HepG2 (cell line): ENCODE measurements around the gene VEGFB. TPM values are rescaled to one million over a fixed set of nuclear protein-coding genes. Genes with fewer than 3 reads are reported as not detected.

ENCODE experiments used
- RBAK ChIP-seq: sonication (generic); formaldehyde crosslinking; IDR thresholded peaks from 2 replicates; pipeline ENCODE4 v1.5.1; 2020; ENCODE audit warnings: mild to moderate bottlenecking, missing genetic modification reagents
- TBX2 ChIP-seq: sonication (generic); formaldehyde crosslinking; IDR thresholded peaks from 2 replicates; pipeline ENCODE4 v1.5.0; 2020; ENCODE audit warnings: missing genetic modification reagents, mild to moderate bottlenecking, borderline replicate concordance
- ZNF24 ChIP-seq: fragments of 450-650 bp; IDR thresholded peaks from 2 replicates; pipeline ENCODE4 v1.6.1; 2017; ENCODE audit warnings: antibody characterized with exemption, mild to moderate bottlenecking
- ZNF34 ChIP-seq: sonication (generic); formaldehyde crosslinking; IDR thresholded peaks from 2 replicates; pipeline ENCODE4 v1.4.0; 2020; ENCODE audit warnings: mild to moderate bottlenecking, missing genetic modification reagents, borderline replicate concordance
- ZNF446 ChIP-seq: sonication (generic); formaldehyde crosslinking; IDR thresholded peaks from 2 replicates; pipeline ENCODE4 v1.5.0; 2020; ENCODE audit warnings: mild to moderate bottlenecking, missing genetic modification reagents
- ZNF768 ChIP-seq: sonication (generic); formaldehyde crosslinking; IDR thresholded peaks from 2 replicates; pipeline ENCODE4 v1.4.0; 2020; ENCODE audit warnings: missing genetic modification reagents
- ZNF773 ChIP-seq: sonication (generic); formaldehyde crosslinking; IDR thresholded peaks from 2 replicates; pipeline ENCODE4 v1.4.0; 2020; ENCODE audit warnings: missing genetic modification reagents, borderline replicate concordance
- ZNF841 ChIP-seq: sonication (generic); formaldehyde crosslinking; IDR thresholded peaks from 2 replicates; pipeline ENCODE4 v1.8.1; 2023; ENCODE audit warnings: missing genetic modification reagents, borderline replicate concordance
- ZNF850 ChIP-seq: sonication (generic); formaldehyde crosslinking; conservative IDR thresholded peaks from 2 replicates; pipeline ENCODE4 v1.9.0; 2021; ENCODE audit warnings: mild to moderate bottlenecking, missing genetic modification reagents
- polyA plus RNA-seq, 8 experiments: library from polyadenylated mRNA; depleted of rRNA in 3 of 8; stranded (reverse) in 7 of 8; unstranded in 1 of 8; fragments of >200 nt; fragmentation: Illumina TruSeq in 4 of 8; extraction: Trizol in 4 of 8; gene quantifications; 2 replicates each; pipeline versions ENCODE4 v1.2.1 to v1.2.3, GENCODE V29; 2011 to 2016; ENCODE audit warnings: low read depth in 4 of 8, missing spikeins in 1 of 8, mixed read lengths in 1 of 8; ENCODE audit not compliant: insufficient read depth in 1 of 8
- total RNA-seq, 5 experiments: library from RNA; depleted of rRNA; stranded (reverse); fragments of >200 nt; fragmentation: Illumina TruSeq; extraction: Trizol; gene quantifications; 2 replicates each; pipeline ENCODE4 v1.2.3, GENCODE V29; 2016; ENCODE audit warnings: low read depth in 1 of 5
- TF ChIP-seq, protein P1 (sequence below): sonication (generic); formaldehyde crosslinking; IDR thresholded peaks from 2 replicates; pipeline ENCODE4 v1.8.1; 2023; ENCODE audit warnings: mild to moderate bottlenecking, inconsistent platforms, moderate library complexity, missing genetic modification reagents, borderline replicate concordance
- TF ChIP-seq, protein P2 (sequence below): sonication (generic); formaldehyde crosslinking; IDR thresholded peaks from 2 replicates; pipeline ENCODE4 v1.4.0; 2020; ENCODE audit warnings: missing genetic modification reagents
- TF ChIP-seq, protein P3 (sequence below): sonication (generic); formaldehyde crosslinking; IDR thresholded peaks from 2 replicates; pipeline ENCODE4 v1.8.0; 2022; ENCODE audit warnings: mild to moderate bottlenecking, missing genetic modification reagents
- TF ChIP-seq, protein P4 (sequence below): sonication (generic); formaldehyde crosslinking; IDR thresholded peaks from 2 replicates; pipeline ENCODE4 v1.9.0; 2021; ENCODE audit warnings: mild to moderate bottlenecking, missing genetic modification reagents
- TF ChIP-seq, protein P5 (sequence below): sonication (generic); formaldehyde crosslinking; IDR thresholded peaks from 2 replicates; pipeline ENCODE4 v1.5.0; 2020; ENCODE audit warnings: missing genetic modification reagents, mild to moderate bottlenecking, borderline replicate concordance
- TF ChIP-seq, protein P6 (sequence below): sonication (generic); formaldehyde crosslinking; IDR thresholded peaks from 2 replicates; pipeline ENCODE4 v1.5.0; 2020; ENCODE audit warnings: missing genetic modification reagents

The VEGFB gene
- total and polyA plus RNA-seq, 2 of the 13 experiments (the other 11 are each of a cell fraction or from before 2014, with no cell fraction given) = 9.0 to 11.3 TPM

DNA sequence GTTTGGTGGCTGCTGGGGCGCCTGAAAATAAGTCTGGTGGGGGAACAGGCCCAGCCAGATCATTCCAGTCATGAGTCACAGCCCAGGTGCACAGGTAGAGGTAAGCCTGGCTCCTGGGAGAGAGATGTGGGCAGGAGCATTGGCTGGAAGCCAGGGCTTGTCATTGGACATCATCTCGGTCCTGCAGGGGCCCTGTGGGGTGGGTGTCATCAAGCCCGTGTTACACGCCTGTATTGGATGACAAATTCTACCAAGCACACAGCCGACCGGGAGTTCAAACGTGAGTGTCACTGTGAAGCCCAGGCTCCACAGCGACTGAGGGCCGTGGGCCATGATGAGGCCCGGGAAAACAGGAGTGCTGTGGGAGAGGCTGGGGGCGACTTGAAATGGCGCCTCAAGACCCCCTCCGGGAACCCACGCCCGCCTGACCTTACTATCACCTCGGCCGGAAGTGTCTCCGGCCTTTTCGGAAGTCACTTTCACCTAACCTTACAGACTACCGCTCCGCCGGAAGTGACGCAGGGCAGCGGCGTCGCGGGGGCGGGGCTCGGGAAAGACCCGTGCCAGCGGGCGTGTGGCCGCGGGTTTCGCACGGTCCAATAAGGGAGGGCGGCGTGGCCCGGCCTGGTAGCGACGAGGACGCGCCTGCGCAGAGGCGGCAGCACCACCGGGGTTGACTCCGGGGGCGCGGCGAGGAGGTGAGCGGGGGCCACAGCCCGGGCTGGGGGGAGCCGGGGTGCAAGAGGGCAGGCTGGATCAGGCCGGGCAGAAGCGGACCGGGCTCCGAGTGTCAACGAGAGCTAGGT, 6.3 kb downstream of the VEGFB start, which contains the start of gene FKBP2 (continued):
- TF ChIP-seq TBX2 (peak; percentile 67), ZNF841 (CRISPR knock-in tag) (no peak), ZNF773 (peak; percentile 41; the same call in 1 of the 2 replicates), RBAK (CRISPR knock-in tag) (no peak), ZNF446 (CRISPR knock-in tag) (no peak), ZNF24 (no peak), ZNF34 (no peak), ZNF768 (no peak), ZNF850 (CRISPR knock-in tag) (0 out of 2 replicates have a peak, but pooled peaks have one; percentile 43)
- TF ChIP-seq, protein P1, sequence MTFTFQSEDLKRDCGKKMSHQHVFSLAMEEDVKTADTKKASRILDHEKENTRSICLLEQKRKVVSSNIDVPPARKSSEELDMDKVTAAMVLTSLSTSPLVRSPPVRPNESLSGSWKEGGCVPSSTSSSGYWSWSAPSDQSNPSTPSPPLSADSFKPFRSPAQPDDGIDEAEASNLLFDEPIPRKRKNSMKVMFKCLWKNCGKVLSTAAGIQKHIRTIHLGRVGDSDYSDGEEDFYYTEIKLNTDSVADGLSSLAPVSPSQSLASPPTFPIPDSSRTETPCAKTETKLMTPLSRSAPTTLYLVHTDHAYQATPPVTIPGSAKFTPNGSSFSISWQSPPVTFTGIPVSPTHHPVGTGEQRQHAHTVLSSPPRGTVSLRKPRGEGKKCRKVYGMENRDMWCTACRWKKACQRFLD (CRISPR knock-in tag) = no peak
- TF ChIP-seq, protein P2, sequence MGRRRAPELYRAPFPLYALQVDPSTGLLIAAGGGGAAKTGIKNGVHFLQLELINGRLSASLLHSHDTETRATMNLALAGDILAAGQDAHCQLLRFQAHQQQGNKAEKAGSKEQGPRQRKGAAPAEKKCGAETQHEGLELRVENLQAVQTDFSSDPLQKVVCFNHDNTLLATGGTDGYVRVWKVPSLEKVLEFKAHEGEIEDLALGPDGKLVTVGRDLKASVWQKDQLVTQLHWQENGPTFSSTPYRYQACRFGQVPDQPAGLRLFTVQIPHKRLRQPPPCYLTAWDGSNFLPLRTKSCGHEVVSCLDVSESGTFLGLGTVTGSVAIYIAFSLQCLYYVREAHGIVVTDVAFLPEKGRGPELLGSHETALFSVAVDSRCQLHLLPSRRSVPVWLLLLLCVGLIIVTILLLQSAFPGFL (CRISPR knock-in tag) = no peak
- TF ChIP-seq, protein P3, sequence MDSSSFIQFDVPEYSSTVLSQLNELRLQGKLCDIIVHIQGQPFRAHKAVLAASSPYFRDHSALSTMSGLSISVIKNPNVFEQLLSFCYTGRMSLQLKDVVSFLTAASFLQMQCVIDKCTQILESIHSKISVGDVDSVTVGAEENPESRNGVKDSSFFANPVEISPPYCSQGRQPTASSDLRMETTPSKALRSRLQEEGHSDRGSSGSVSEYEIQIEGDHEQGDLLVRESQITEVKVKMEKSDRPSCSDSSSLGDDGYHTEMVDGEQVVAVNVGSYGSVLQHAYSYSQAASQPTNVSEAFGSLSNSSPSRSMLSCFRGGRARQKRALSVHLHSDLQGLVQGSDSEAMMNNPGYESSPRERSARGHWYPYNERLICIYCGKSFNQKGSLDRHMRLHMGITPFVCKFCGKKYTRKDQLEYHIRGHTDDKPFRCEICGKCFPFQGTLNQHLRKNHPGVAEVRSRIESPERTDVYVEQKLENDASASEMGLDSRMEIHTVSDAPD = no peak
- TF ChIP-seq, protein P4, sequence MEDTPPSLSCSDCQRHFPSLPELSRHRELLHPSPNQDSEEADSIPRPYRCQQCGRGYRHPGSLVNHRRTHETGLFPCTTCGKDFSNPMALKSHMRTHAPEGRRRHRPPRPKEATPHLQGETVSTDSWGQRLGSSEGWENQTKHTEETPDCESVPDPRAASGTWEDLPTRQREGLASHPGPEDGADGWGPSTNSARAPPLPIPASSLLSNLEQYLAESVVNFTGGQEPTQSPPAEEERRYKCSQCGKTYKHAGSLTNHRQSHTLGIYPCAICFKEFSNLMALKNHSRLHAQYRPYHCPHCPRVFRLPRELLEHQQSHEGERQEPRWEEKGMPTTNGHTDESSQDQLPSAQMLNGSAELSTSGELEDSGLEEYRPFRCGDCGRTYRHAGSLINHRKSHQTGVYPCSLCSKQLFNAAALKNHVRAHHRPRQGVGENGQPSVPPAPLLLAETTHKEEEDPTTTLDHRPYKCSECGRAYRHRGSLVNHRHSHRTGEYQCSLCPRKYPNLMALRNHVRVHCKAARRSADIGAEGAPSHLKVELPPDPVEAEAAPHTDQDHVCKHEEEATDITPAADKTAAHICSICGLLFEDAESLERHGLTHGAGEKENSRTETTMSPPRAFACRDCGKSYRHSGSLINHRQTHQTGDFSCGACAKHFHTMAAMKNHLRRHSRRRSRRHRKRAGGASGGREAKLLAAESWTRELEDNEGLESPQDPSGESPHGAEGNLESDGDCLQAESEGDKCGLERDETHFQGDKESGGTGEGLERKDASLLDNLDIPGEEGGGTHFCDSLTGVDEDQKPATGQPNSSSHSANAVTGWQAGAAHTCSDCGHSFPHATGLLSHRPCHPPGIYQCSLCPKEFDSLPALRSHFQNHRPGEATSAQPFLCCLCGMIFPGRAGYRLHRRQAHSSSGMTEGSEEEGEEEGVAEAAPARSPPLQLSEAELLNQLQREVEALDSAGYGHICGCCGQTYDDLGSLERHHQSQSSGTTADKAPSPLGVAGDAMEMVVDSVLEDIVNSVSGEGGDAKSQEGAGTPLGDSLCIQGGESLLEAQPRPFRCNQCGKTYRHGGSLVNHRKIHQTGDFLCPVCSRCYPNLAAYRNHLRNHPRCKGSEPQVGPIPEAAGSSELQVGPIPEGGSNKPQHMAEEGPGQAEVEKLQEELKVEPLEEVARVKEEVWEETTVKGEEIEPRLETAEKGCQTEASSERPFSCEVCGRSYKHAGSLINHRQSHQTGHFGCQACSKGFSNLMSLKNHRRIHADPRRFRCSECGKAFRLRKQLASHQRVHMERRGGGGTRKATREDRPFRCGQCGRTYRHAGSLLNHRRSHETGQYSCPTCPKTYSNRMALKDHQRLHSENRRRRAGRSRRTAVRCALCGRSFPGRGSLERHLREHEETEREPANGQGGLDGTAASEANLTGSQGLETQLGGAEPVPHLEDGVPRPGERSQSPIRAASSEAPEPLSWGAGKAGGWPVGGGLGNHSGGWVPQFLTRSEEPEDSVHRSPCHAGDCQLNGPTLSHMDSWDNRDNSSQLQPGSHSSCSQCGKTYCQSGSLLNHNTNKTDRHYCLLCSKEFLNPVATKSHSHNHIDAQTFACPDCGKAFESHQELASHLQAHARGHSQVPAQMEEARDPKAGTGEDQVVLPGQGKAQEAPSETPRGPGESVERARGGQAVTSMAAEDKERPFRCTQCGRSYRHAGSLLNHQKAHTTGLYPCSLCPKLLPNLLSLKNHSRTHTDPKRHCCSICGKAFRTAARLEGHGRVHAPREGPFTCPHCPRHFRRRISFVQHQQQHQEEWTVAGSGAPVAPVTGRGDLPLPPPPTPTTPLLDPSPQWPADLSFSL (CRISPR knock-in tag) = no peak
- TF ChIP-seq, protein P5, sequence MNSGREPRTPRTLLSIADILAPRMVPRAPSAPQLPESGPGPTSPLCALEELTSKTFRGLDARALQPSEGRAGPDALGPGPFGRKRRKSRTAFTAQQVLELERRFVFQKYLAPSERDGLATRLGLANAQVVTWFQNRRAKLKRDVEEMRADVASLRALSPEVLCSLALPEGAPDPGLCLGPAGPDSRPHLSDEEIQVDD (CRISPR knock-in tag) = no peak
- TF ChIP-seq, protein P6, sequence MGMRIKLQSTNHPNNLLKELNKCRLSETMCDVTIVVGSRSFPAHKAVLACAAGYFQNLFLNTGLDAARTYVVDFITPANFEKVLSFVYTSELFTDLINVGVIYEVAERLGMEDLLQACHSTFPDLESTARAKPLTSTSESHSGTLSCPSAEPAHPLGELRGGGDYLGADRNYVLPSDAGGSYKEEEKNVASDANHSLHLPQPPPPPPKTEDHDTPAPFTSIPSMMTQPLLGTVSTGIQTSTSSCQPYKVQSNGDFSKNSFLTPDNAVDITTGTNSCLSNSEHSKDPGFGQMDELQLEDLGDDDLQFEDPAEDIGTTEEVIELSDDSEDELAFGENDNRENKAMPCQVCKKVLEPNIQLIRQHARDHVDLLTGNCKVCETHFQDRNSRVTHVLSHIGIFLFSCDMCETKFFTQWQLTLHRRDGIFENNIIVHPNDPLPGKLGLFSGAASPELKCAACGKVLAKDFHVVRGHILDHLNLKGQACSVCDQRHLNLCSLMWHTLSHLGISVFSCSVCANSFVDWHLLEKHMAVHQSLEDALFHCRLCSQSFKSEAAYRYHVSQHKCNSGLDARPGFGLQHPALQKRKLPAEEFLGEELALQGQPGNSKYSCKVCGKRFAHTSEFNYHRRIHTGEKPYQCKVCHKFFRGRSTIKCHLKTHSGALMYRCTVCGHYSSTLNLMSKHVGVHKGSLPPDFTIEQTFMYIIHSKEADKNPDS (CRISPR knock-in tag) = no peak; the same call in 1 of the 2 replicates
